Midbrain (tissue), 1 donor: Measurements from ENCODE around the gene CBLC.
"Not testable (repeated sequence)": the region's sequence is repeated elsewhere in the genome, so short reads cannot be mapped to it uniquely, and the experiment has no call there.

Source experiments
- DNase-seq: peaks from one replicate; lab custom pipeline; 2025; lab: John Stamatoyannopoulos, UW

Gene CBLC

GRCh38 chr19:44765033-44765948 lies 12.4 kb upstream of the CBLC start:
- no peak for DNase-seq

- no peak for DNase-seq
Measured at GRCh38 chr19:44765949-44766335, 11.7 kb upstream of the CBLC start.

GRCh38 chr19:44767295-44768180 lies 10.2 kb upstream of the CBLC start:
- DNase-seq: no peak

- DNase-seq: peak; percentile 54
Measured at GRCh38 chr19:44770550-44771257, 7.0 kb upstream of the CBLC start.

GRCh38 chr19:44772144-44772543 lies 5.5 kb upstream of the CBLC start:
- DNase-seq: not testable (repeated sequence)

- no peak for DNase-seq
Measured at GRCh38 chr19:44772959-44773358, 4.7 kb upstream of the CBLC start.

GRCh38 chr19:44775676-44776240 lies 1.9 kb upstream of the CBLC start:
- DNase-seq: no peak

GRCh38 chr19:44776402-44777096 lies 1.1 kb upstream of the CBLC start:
- no peak for DNase-seq

- DNase-seq: no peak
Measured at GRCh38 chr19:44779150-44779549, 1.5 kb downstream of the CBLC start.

GRCh38 chr19:44781694-44782093 lies 4.0 kb downstream of the CBLC start:
- not testable (repeated sequence) for DNase-seq

- DNase-seq: no peak
Measured at GRCh38 chr19:44782729-44783128, 5.0 kb downstream of the CBLC start.

GRCh38 chr19:44783545-44783944 lies 5.9 kb downstream of the CBLC start:
- no peak for DNase-seq

GRCh38 chr19:44785271-44785670 lies 7.6 kb downstream of the CBLC start:
- no peak for DNase-seq

GRCh38 chr19:44785993-44786392 lies 8.3 kb downstream of the CBLC start:
- DNase-seq: no peak

GRCh38 chr19:44788971-44789370 lies 11.3 kb downstream of the CBLC start:
- DNase-seq: no peak

GRCh38 chr19:44789943-44790483 lies 12.3 kb downstream of the CBLC start:
- DNase-seq: no peak

GRCh38 chr19:44792281-44792680 lies 14.6 kb downstream of the CBLC start:
- DNase-seq: no peak

GRCh38 chr19:44794610-44795009 lies 16.9 kb downstream of the CBLC start:
- DNase-seq: no peak

- DNase-seq: no peak
Measured at GRCh38 chr19:44795398-44795987, 17.8 kb downstream of the CBLC start.

- DNase-seq: peak; percentile 8
Measured at GRCh38 chr19:44796701-44797115, 19.0 kb downstream of the CBLC start.
